NCI-H774 (cell line): ENCODE data around the gene KMT2B.
"Not testable (repeated sequence)": the region's sequence is repeated elsewhere in the genome, so short reads cannot be mapped to it uniquely, and the experiment has no call there.

ENCODE experiments used
- DNase-seq: peaks from one replicate; lab custom pipeline; 2025; lab: John Stamatoyannopoulos, UW

The KMT2B gene

GRCh38 chr19:35756377-35757230 lies 38.8 kb downstream of the KMT2B start, which contains the start of gene HSPB6:
Gene HSPB6, minus strand, starts transcription at chr19:35757029. Its CDS starts 21 bp downstream, at chr19:35757008.
- no peak for DNase-seq

GRCh38 chr19:35757231-35757748 lies 39.5 kb downstream of the KMT2B start:
- peak; percentile 63 for DNase-seq

- DNase-seq: peak; percentile 98
These were observed 40.2 kb downstream of the KMT2B start, which contains the start of gene PROSER3 for GRCh38 chr19:35757749-35758608. Gene PROSER3, plus strand, starts transcription at chr19:35758176. Its CDS starts 40 bp downstream, at chr19:35758216.

GRCh38 chr19:35759697-35760096 lies 41.9 kb downstream of the KMT2B start:
- no peak for DNase-seq

- DNase-seq: no peak
These were observed 43.0 kb downstream of the KMT2B start for GRCh38 chr19:35760711-35761349.

- DNase-seq: no peak
These were observed 46.9 kb downstream of the KMT2B start for GRCh38 chr19:35764432-35765315.

- no peak for DNase-seq
These were observed 48.8 kb downstream of the KMT2B start for GRCh38 chr19:35766571-35767104.

GRCh38 chr19:35767288-35768081 lies 49.7 kb downstream of the KMT2B start:
- DNase-seq: no peak

GRCh38 chr19:35768082-35768421 lies 50.2 kb downstream of the KMT2B start:
- no peak for DNase-seq

- not testable (repeated sequence) for DNase-seq
These were observed 54.6 kb downstream of the KMT2B start for GRCh38 chr19:35772362-35772761.

- DNase-seq: no peak
These were observed 55.4 kb downstream of the KMT2B start for GRCh38 chr19:35773020-35773806.

- DNase-seq: peak; percentile 3
These were observed 56.7 kb downstream of the KMT2B start for GRCh38 chr19:35774274-35775045.

- no peak for DNase-seq
These were observed 57.2 kb downstream of the KMT2B start for GRCh38 chr19:35775046-35775297.

- peak; percentile 98 for DNase-seq
These were observed 57.7 kb downstream of the KMT2B start, which contains the start of gene ARHGAP33 for GRCh38 chr19:35775298-35776101. Gene ARHGAP33, plus strand, starts transcription at chr19:35775564. Its CDS starts 95 bp downstream, at chr19:35775659.

GRCh38 chr19:35776102-35776788 lies 58.4 kb downstream of the KMT2B start:
- no peak for DNase-seq

GRCh38 chr19:35777086-35777841 lies 59.5 kb downstream of the KMT2B start:
- DNase-seq: no peak
